ENCODE measurements around the gene PCBP3. TPM values are rescaled to one million over a fixed set of nuclear protein-coding genes. Genes with fewer than 3 reads are reported as not detected.

The PCBP3 gene
- total and polyA plus RNA-seq, 10 of the 15 experiments (the other 5 are each of a cell fraction or from before 2014, with no cell fraction given) = 0.09 to 1.3 (median 0.46) TPM; not detected in 3

- Histone ChIP-seq H3K4me3 (no peak overlapping the region), H4K20me1 (ENCODE audit: control insufficient read depth, insufficient read depth) (no peaks in the 10 kb centered on the region), H2AFZ (ENCODE audit: control insufficient read depth, low read depth, low read length) (no peak overlapping the region), H3K9ac (ENCODE audit: control insufficient read depth, insufficient read depth, low read length) (no peak overlapping the region), H3K9me3 (replicated peaks; ENCODE audit: control insufficient read depth, insufficient read depth, low read length) (no peaks in the 10 kb centered on the region), H3K4me2 (ENCODE audit: control insufficient read depth, insufficient read depth) (no peak overlapping the region), H3K4me1 (ENCODE audit: control insufficient read depth, insufficient read depth, low read length) (no peaks in the 10 kb centered on the region), H3K27me3 (replicated peaks in 1 of 2; ENCODE audit: control insufficient read depth in 2 of 2, insufficient read depth in 2 of 2, low read length in 1 of 2) (no peaks in the 10 kb centered on the region; a peak in 1 of 4 replicates), H3K36me3 (ENCODE audit: control insufficient read depth in 2 of 2, insufficient read depth in 2 of 2, low read length in 1 of 2) (no peaks in the 10 kb centered on the region), H3K79me2 (ENCODE audit: control insufficient read depth, insufficient read depth, low read length) (no peaks in the 10 kb centered on the region), H3K27ac (ENCODE audit: control insufficient read depth, insufficient read depth) (no peak overlapping the region)
- SMC1A ChIA-PET (ENCODE audit: uncharacterized antibody, unreplicated experiment) = no interaction called here
- CTCF ChIA-PET = no interaction called here
- RAD21 ChIA-PET (ENCODE audit: unreplicated experiment) = no interaction called here
- no TSS peak for BruUV-seq (replicated peaks)
- FAIRE-seq (no peak), ATAC-seq (no peak), DNase-seq (ENCODE audit: low read depth, low spot score) (no peak)
- in situ Hi-C loops (cut with MboI) = no loop called here
- POLR2A ChIA-PET = no interaction called here
- TF ChIP-seq MEF2B (IDR thresholded peaks at IDR 0.05; ENCODE audit: partially characterized antibody, poor library complexity, severe bottlenecking) (no peak), YBX1 (IDR thresholded peaks at IDR 0.05) (no peak), CREB1 (IDR thresholded peaks at IDR 0.05; ENCODE audit: low read depth) (no peak)
- WGBS (ENCODE audit: insufficient coverage, insufficient replicate concordance, low lambda C conversion rate, missing lambda C conversion rate) = 44% methylated on average over 19 of the region's 23 CpGs
- intact Hi-C loops (cut with micrococcal nuclease; ENCODE audit: unreplicated experiment) = no loop called here
Observed at GRCh38 chr21:45940621-45941337, 297.3 kb downstream of the PCBP3 start.

- DNase-seq (ENCODE audit: low read depth, low spot score) (no peak), ATAC-seq (no peak), FAIRE-seq (no peak)
- in situ Hi-C loops (cut with MboI) = no loop called here
- 37% methylated on average over 11 of the region's 14 CpGs for WGBS (ENCODE audit: insufficient coverage, insufficient replicate concordance, low lambda C conversion rate, missing lambda C conversion rate)
- ChIA-PET CTCF (interaction anchor here (0.7 kb wide), 1 partner anchor 93 kb away, joined by 4 read pairs; no protein-coding TSS in a partner anchor), RAD21 (ENCODE audit: unreplicated experiment) (no interaction called here), SMC1A (ENCODE audit: uncharacterized antibody, unreplicated experiment) (no interaction called here), POLR2A (no interaction called here)
- no peak overlapping the region for H3K27ac ChIP-seq (ENCODE audit: control insufficient read depth, insufficient read depth)
- H3K9me3 ChIP-seq (replicated peaks; ENCODE audit: control insufficient read depth, insufficient read depth, low read length) = no peaks in the 10 kb centered on the region
- no peak overlapping the region for H3K4me2 ChIP-seq (ENCODE audit: control insufficient read depth, insufficient read depth)
- no peaks in the 10 kb centered on the region for H3K36me3 ChIP-seq (ENCODE audit: control insufficient read depth in 2 of 2, insufficient read depth in 2 of 2, low read length in 1 of 2)
- no peak overlapping the region for H2AFZ ChIP-seq (ENCODE audit: control insufficient read depth, low read depth, low read length)
- H4K20me1 ChIP-seq (ENCODE audit: control insufficient read depth, insufficient read depth) = no peaks in the 10 kb centered on the region
- BruUV-seq (replicated peaks) = no TSS peak
- TF ChIP-seq ESRRA (IDR thresholded peaks at IDR 0.05; ENCODE audit: low read length) (no peak), POU2F2 (IDR thresholded peaks at IDR 0.05; ENCODE audit: borderline replicate concordance, low read depth, low read length) (no peak), HCFC1 (IDR thresholded peaks at IDR 0.05; ENCODE audit: low read length) (no peak), RUNX3 (IDR thresholded peaks at IDR 0.05; ENCODE audit: low read length) (no peak), MTA2 (IDR thresholded peaks at IDR 0.05; ENCODE audit: low read depth) (no peak), SIX5 (IDR thresholded peaks at IDR 0.05; ENCODE audit: low read depth, low read length, severe bottlenecking) (no peak), SIN3A (IDR thresholded peaks at IDR 0.05; ENCODE audit: low read depth, low read length) (no peak), CBX3 (IDR thresholded peaks at IDR 0.05; ENCODE audit: borderline replicate concordance, low read depth) (no peak), MXI1 (IDR thresholded peaks at IDR 0.05; ENCODE audit: low read depth, low read length) (no peak), SREBF1 (IDR thresholded peaks at IDR 0.05; ENCODE audit: low read length) (no peak), TBL1XR1 (IDR thresholded peaks at IDR 0.05; ENCODE audit: low read depth, low read length) (no peak)
- H3K4me3 ChIP-seq = no peak overlapping the region
- intact Hi-C loops (cut with micrococcal nuclease; ENCODE audit: unreplicated experiment) = no loop called here
- H3K4me1 ChIP-seq (ENCODE audit: control insufficient read depth, insufficient read depth, low read length) = no peaks in the 10 kb centered on the region
- no peaks in the 10 kb centered on the region for H3K27me3 ChIP-seq (replicated peaks in 1 of 2; ENCODE audit: control insufficient read depth in 2 of 2, insufficient read depth in 2 of 2, low read length in 1 of 2)
- H3K9ac ChIP-seq (ENCODE audit: control insufficient read depth, insufficient read depth, low read length) = no peak overlapping the region
- no peaks in the 10 kb centered on the region for H3K79me2 ChIP-seq (ENCODE audit: control insufficient read depth, insufficient read depth, low read length)
Observed at GRCh38 chr21:45941338-45941710, 297.8 kb downstream of the PCBP3 start.

Measured in GM12878 (cell line).